Stimulated activated CD4-positive, alpha-beta T cell treated with anti-CD3 and anti-CD28 coated beads, Interleukin-15, amount 100 ng/mL, for 24 hours (primary cell): ENCODE data around the gene SPOP.
A peak's percentile ranks its signal among the peaks of the same experiment; 100 is the strongest.
"Not testable (repeated sequence)": the region's sequence is repeated elsewhere in the genome, so short reads cannot be mapped to it uniquely, and the experiment has no call there.

Source experiments
- DNase-seq: peaks from one replicate; pipeline ENCODE4 v3.0.0-alpha.2; 2020

SPOP gene

DNA sequence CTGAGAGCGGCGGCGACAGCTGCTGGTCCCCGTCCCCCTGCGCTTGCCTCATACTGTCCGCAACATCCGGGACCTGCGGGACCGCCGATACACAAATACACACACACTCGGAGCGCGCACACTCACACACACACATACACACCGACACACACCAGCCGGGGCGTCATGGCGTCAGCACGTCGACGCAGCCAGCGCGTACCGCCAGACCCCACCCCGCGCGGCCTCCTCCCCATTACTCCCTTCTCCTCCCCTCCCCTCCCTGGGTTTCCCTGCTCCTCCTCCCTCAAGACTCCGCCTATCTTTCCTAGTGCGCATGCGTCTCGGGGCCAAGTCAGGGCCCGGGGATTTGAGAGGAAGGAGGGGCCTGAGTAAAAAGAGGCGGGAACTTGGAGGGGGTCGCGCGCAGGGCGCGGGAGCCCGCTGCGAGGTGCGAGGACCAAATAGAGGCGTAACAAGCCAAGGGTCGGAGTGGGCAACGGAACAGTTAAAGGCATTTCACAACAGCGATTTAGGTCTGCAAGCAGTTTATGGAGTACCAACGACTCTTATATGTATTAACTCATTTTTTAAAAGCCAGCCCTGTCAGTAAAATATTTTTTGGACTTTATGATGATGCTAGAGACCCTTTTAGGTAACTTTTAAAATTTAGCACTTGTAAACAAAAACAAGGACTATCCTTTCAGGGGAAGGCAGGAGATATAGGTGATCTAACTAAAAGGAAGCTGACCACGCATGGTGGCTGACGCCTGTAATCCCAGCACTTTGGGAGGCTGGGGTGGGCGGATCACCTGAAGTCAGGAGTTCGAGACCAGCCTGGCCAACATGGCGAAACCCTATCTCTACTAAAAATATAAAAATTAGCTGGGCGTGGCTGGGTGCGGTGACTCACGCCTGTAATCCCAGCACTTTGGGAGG is at the start of gene SPOP:
TSS of gene SPOP (minus strand) at position 165 of the 915 bp plus-strand sequence. CDS start 55,287 bp downstream, outside the sequence.
- peak; percentile 99 for DNase-seq

DNA sequence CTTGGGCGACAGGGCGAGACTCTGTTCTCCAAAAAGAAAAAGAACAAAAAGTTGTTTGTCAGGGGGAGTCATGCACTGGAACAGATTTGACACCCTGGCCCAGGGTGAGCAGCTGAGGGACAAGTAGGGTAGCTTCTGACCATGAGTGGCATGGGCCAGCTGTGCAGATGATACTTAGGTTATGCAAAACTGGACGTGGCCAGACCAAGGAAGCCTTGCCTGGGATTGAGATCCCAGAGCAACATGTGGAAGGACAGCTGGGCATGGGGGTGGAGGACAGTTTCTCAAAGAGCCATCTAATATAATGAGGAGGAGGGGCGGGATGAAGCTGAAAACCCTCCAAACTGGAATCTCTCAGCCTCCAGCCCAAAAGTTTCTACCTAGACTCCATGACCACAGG is 49.5 kb upstream of the SPOP start:
- DNase-seq: no peak

DNA sequence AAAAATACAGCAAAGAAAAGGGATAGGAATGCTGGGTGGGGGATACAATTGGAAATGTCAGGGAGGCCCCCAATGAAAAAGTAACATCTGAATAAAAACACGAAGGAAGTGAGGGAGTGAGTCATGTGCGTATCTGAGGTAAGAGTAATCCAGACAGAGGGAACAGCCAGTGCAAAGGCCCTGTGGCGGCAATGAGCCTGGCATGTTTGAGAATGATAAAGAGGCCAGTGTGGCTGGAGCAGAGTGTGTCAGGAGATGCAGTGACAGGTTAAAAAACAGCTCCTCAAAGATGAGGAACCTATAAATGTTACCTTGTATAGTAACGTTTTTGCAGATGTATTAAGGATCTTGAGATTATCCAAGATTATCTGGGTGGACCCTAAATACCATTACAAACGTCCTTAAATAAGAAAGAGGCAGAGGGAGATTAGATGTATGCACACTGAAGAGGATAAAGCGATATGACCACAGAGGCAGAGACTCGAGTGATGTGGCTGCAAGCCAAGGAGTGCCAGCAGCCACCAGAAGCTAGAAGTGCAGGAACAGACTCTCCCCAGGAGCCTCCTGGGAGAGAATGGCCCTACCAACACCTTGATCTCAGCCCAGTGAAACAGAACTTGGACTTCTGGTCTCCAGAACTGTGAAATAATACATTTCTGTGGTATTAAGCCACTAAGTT is 47.7 kb upstream of the SPOP start:
- DNase-seq: no peak

DNA sequence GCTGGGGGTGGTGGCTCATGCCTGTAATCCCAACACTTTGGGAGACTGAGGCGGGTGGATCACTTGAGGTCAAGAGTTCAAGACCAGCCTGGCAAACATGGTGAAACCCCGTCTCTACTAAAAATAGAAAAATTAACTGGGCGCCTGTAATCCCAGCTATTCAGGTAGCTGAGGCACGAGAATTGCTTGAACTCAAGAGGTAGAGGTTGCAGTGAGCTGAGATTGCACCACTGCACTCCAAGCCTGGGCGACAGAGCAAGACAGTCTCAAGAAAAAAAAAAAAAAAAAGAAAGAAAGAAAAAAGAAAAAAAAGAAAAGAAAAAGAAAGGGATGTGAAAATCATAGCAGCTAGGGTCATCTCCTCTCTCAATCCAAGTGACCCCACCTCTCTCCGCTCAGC is 46.7 kb upstream of the SPOP start:
- DNase-seq: not testable (repeated sequence)

DNA sequence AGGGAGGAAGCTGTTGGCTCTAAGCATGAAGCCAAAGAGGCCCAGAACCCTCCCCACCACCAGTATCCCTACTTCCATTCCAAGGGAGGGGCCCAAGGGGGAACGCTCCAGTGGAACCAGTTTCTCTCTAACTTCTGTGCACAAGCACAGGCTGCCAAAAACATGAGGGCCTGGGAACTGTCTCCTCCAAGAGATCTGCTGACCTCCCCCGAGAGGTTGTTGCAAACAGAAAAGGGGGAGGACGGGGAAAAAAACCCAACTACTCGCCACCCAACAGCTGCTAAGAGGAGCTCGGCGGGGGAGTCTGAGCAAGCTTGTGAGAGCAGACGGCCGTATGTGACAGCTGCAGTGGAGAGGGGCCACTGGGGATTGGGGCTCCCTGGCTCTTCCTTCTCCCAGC is 45.5 kb upstream of the SPOP start:
- DNase-seq: no peak

DNA sequence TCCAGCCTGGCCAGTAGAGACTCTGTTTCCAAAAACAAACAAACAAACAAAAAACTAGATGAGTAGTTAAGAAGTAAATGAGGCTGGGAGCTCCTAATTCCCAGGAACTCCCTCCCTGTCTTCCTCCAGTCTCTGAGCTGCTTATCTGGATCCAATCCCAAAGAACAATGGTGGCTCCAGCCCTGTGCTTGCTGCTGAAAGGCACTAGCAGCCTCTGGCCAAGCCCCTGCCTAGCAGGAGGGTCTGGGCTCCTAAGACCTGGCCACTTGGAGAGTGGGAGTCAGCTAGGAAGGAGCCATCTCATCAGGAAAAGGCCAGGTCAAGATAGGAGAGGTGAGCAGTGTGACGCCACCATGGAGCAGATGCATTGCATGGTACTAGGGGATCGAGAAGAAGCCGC is 44.2 kb upstream of the SPOP start:
- DNase-seq: no peak

DNA sequence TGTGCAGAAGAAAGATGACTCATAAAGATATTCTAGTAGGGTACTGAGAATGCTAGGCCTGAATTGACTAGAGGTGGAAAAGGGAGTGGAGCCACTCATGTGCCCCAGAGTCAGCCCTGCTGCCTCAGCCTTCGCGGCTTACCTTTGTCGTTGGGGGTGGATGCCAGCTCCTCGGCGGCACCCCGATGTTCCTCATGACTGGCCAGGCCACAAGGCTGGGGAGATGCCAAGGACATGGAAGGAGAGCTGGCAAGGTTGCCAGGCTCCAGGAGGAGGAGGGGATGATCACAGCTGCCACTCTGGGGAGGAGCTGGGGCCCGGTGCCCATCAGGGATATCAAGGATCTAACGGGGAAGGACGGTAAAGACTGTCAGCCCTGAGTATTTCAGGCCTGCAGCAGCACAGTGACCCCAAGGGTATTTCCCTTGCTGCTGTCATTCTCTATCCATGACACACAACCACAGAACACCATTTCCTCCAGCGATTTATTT is 39.5 kb upstream of the SPOP start:
- peak; percentile 64 for DNase-seq

DNA sequence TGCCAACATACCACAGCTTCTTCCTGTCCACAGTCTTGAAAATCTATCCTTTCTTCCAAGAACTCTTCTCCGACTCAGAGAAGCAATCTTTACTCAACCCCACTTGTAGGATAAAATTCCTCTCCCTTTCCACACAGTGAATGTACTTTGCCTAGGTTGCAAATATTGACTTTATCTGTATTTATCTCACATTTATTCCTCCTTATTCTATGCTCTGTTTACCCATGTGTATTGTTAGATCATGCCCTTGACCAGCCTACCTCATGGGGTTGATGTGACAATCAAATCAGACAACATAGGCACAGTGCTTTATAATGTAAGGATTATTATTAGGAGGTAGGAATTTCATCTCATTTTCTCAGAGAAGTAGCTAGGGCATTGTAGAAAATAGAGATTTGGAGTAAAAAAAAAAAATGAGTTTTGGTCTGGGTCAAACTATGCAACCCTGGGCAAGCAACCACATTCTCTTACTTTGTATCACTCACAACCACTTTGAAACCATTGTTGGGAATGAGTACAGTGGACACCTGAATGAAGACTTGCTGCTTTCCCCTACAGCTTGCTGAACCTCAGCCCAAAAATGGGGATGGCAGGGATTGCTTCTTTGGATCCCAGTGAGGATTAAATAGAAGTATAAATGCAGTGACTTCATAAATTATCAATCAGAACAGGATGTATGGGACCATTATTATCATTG is 38.9 kb upstream of the SPOP start:
- DNase-seq: no peak

DNA sequence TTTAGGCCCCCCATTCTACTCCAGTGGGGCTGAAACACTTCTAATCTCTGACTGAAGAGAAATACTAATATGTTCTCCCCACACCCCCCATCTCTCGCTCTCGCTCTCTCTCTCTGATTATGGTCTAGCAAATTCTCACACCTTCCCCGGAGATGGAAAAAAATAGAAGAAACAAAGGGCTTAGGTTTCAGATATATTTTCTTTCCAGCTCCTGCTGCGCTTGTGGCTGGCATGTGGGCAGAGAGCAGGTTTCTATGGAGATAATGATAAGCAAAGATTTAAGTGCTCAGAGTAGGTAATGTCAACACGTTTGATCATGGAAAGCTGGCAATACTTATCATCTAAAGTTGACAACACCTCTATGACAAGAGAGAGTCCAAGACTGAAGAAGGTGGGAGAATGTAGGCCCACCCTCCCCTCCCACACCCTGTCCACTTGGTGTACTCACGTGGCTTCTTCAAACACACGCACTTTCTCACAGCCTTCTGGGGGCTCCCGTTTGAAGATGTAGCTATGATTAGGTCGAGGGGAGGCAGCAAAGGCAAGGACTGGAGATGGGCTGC is 37.9 kb upstream of the SPOP start:
- DNase-seq: peak; percentile 65

DNA sequence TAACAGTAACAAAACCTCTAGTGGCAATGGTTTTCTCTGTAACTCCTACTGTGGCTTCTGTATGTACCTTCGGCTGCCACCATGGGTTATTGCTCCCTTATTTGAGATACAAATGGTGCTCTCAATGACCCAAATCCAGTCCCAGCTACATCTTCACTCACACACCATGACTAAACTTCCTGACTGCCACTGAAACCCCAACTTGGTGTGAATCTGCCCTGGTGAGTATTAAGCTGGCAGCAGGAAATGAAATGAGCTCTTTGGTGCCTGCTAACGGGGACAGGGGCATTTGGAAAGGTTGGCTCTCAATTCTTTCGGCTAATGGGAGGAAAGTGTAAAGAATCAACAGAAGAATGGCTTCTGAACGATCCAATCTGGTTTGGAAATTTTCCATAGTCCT is 37.3 kb upstream of the SPOP start:
- DNase-seq: peak; percentile 56

DNA sequence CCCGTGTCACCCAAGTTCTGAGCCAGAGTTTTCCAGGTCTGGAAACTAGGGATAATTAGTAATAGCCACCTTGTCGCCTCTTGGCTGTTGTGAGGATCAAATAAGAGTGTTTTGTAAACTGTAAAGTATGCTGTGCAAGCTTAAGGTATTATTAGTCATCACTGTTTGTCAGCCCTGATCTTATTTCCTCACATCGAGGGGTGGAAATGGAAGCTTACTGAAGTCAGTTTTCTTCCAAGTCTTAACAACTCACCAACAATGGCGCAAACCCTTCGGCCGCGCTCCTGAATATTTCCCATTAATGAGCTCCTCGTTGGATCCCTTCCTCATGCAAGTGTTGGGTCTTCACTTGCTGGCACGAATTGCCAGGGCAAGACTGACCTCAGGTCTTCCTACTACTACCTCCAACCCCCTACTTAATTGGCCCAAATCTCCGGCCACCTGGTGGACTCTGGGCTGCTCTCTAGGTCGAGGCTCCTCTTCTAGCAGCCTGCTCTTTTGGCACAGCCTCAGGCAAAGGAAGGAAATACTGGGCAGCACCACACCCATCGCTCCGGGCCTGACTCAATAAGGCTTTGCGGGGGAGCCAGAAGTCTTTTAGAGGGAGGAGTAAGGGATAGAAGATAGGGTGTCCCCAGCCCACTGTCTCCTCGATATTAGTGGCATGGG is 30.8 kb upstream of the SPOP start:
- DNase-seq: peak; percentile 19

DNA sequence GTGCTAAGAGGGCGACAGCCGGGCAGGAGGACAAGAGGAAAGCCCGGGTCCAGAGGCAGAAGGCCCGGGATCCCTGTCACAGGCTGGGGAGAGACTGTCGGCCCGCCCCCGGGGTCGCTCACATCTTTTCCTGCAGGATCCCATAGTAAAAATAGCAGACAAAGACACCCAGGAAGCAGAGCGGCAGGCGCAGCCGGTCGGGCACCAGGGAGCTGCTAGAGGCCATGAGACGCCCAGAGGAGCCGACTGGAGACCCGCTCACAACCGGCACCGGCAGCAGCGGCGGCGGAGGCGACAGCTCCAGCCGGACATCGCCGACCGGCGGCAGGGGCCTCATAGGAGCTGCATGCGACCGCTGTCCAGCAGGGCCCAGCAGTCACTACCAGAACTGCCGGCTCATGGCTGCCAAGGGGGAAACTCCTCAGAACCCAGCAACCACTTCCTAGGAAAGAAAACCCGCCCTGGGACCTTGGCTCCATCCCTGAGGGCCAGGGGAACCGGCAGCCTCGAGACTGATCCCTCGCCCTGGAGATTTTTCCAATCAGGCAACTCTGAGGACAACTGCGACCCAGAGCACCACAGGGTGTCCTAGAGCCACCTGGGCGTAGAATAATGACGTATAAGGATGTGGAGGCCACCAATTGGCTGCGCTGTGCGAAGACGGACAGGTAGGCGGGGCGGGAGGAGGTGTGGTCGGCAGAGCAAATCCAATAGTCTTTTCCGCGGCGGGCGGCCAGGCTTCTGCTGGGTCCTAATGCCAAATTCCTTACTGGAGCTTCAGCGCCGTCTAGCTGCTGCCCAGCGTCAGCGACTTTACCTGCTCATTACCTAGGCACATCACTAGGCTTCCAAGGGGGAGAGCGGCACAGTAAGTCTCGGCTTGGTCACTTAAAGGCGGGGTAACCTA is 30.0 kb upstream of the SPOP start, which contains the start of gene SLC35B1:
TSS of gene SLC35B1 (minus strand) at position 357 of the 907 bp plus-strand sequence. CDS start at position 226, 131 bp downstream.
- DNase-seq: peak; percentile 100

DNA sequence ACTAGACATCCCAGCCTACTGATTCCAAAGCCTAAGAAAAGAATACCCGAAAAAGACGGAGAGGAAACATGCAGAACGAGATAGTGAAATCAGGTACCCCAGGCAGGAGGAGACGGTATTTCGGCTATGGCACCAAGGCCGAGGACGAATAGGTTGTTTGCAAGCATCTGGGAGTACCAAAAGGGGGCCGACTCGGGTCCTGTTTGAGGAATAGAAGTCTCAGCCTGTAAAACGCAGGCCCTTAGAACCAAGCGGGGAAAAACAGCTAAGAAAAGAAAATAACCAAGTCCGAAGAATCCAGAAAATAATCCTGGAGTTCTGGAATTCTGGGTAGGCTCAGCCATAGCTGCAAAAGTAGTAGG is 29.3 kb upstream of the SPOP start:
- DNase-seq: peak; percentile 28

DNA sequence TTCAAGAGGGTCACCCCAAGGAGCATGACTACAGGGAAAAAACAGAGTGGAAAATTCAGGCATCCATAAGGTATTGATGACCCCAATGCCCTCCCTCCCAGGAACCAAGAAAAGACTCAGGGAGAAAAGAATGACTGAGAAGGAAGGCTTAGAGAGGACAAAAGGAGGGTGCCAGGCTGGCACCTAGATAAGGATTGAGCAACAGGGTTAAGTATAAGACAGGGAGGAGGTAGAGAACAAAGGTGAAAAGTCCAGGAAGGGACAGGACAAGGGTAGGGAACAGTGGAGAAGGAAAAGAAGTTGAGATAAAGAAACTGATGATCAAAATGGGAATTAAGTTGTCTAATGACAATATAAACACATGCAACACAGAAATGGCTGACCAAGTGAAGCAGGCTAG is 27.4 kb upstream of the SPOP start:
- DNase-seq: no peak

DNA sequence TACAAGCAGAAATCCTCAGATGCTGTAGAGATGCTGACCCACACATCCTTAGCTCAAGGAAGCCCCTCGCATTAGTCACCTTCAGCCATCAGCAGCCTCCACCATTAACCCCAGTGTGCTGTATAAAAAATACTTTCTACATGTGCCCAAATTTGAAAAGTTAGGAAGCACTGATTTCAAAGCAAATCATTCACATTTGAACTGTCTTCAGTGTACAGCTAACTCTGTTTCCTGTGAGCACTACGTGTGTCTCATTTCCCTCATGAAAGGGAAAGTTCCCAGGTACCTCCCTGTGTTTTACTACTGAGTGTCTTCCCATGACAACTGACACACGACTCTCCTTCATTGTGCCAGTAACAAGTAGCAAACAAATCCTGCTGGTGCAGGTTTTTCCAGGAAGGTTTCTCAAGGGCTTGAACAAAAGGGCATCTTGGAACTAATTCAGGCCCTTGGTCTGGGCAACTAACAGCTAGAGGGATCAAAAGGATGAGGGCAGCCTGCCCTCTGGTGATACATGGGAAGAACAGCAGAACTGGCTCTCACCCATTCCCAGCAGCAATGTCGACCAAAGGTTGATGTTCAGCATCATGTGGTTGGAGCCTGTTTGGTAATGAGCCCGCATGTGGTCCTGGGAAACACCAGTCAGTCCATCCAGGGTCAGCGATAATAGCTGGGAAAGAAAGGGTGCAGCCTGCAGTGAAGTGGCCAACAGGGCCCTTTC is 25.8 kb upstream of the SPOP start:
- DNase-seq: no peak

DNA sequence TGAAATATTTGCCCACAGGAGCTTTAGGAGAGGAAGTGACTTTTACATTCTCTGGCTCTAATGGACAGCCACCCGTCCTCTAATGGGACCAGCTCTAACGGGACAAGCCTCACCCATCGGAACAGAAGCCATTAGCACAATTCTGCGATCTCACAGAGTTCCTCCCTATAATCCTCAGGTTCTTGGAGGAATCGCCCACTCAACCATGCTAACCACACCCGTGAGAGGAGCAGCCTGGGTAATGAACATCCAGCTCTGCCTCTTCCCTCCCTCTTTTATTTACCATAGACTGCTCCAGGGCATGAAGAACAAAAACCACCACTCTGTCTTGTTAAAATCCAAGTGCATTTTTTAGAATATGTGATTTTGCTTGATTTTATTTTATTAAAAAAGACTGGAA is 23.1 kb upstream of the SPOP start:
- DNase-seq: no peak

DNA sequence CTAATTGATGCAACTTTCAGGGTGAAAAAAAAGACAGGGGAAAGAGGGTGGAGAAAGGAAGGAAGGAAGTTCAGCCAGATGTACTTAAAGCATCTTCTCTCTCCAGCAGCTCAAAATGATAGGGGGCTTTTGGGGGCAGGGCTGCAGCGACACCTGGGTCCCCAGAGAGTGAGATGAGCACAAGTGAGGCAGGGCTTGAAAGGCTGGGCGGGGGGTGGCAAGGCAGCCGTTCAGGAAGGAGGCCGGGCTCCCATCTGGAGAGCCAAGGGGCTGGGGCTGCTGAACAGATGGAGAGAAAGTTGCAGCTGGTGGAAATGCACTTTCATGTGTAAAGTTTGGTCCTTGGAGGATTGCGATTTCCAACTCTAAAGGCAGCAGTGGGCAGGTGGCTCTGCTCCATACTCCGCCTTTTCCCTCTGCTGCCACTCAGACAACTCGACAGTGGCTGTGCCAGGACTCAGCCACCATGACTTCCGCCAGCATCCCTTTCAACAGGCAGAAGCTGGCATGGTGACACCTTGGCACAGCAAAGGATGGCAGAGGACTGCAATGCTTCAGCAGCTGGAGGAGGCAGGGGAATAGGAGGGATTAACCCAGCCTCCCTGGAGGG is 22.2 kb upstream of the SPOP start:
- no peak for DNase-seq

DNA sequence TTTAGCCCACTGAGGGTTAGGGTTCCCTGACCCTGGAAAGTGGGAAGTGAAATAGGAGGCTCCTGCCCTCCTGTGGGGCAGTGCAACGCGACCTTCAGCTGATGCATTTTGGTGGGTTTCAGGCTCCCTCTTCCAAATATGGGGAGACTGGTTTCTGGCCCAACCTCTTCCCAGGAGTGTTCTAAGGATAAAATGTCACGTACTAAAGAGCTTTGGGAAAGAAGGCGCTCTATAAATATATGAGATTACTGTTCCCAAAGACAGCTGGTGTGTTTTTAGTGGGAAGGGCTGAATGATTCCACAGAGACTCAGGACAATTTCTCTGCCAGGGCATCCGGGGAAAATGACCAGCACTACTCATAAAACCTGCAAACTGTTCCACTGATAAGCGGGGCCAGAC is 20.1 kb upstream of the SPOP start:
- DNase-seq: no peak

DNA sequence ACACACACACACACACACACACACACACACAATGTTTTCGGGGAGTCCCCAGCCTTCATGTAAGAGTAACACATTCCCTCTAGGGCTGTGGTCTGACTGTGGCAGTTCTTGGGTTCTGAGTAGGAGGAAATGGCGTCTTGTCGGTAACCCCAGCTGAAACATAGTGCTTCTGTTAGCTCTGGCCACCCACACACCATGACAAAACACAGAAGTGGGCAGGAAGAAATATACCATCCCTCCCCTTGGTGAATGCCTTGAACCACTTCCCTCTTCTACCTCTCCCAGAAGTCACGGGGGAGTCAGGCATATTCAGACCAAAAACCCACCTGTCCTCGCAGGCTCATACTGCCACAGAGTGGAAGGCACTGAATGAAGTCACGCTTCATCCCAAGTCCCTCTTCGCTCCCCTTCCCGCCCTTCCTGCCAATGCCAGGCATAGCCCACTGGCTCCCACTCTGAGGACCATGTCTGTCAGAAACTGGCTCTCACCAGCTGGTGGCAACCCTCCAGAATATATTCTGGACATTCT is 18.4 kb upstream of the SPOP start:
- DNase-seq: peak; percentile 81

DNA sequence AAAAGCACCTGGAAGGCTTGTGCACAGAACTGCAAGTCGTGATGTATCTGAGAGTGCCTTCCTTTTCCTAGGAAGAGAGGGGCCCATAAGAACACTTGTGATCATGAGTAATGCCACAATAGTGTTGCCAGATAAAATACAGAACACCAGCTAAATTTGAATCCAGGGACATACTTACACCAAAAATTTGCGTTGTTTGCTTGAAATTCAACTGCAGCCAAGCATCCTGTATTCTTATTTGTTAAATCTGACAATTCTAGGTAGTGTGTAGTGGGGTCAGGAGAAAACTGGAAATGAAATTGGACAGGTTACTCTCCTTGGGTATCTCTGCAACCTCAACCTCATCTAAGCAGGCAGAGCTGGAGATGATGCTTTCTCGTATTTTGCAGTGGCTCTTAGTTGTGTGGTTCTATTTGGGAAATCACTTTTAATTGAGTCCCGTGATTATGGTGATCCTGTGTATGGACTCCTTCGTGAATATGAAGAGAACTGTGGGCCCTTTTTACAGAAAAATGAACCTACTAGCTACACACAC is 17.9 kb upstream of the SPOP start:
- DNase-seq: no peak
